Right renal pelvis (tissue), 4 donors: ENCODE results near the gene MAP3K20. TPM values are rescaled to one million over a fixed set of nuclear protein-coding genes. Genes with fewer than 3 reads are reported as not detected.
"Not testable (repeated sequence)": the region's sequence is repeated elsewhere in the genome, so short reads cannot be mapped to it uniquely, and the experiment has no call there.

Experiments used
- DNase-seq, 4 donors: peaks; one replicate each; pipeline ENCODE4 v3.0.0-alpha.2; 2013; ENCODE audit warnings: low read depth in 4 of 4, low spot score in 3 of 4, missing footprints in 1 of 4
- polyA plus RNA-seq, 4 donors: library from polyadenylated mRNA; unstranded; fragments of 120-200 nt; gene quantifications; one replicate each; pipeline ENCODE4 v1.2.1, GENCODE V29; 2013; ENCODE audit not compliant: insufficient read length in 4 of 4

Gene MAP3K20
- polyA plus RNA-seq, 4 donors, result 23.1 to 30.2 (median 29.3) TPM

DNA sequence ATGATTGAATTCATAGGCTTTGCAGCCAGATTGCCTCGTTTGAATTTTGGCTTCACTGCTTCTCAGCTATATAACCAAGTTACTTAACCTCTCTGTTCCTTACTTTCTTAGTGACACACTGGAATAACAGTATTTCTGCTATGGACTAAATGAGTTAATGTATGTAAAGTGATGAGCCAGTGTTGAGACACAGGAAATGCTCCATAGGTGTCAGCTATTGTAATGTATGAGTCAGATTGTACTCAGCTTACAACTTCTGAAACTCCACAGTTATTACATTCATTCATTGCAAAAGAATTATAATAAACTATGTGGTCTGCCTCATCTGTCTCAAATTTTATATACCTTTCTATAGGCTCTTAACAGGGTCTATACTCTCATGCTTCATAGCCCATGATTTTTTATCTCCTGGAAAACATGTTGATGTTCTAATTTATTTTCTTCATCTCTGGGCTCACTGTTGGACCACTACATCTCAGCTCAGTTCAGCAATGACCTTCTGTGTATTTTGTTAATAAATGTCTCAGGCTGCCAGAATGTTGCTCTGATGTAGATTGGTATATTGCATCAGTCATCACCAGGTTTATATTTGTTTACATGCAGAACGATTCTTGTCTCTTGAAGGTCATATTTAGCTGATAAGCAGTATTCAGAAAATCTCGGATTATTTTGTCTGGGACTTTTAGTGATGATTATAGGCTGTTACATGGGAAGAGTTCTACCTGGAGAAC is 76.2 kb downstream of the MAP3K20 start:
- no peak for DNase-seq

DNA sequence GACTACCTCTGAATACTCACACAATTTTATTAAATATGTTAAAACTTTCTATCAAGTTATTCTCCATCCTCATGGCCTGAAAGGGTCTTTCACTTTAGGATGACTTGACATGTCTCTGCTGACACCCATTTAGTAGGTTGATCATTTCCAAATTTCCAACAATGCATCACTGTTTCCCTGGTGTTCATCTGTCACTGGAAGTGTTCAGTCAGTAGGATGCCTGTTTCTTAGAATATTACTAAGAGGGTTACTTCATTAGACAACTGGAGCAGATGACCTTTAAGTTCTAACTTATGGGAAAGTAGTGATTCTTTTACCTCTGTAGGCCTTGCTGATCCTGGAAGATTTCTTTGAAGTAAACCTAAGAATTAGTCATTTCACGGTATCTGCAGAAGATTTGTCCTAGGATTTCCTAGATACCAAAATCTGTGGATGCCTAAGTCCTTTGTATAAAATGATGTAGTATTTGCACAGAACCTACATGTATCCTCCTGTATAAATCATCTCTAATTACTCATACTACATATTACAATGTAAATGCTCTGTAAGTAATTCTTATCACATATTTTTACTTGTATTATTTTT is 77.7 kb downstream of the MAP3K20 start:
- no peak for DNase-seq

DNA sequence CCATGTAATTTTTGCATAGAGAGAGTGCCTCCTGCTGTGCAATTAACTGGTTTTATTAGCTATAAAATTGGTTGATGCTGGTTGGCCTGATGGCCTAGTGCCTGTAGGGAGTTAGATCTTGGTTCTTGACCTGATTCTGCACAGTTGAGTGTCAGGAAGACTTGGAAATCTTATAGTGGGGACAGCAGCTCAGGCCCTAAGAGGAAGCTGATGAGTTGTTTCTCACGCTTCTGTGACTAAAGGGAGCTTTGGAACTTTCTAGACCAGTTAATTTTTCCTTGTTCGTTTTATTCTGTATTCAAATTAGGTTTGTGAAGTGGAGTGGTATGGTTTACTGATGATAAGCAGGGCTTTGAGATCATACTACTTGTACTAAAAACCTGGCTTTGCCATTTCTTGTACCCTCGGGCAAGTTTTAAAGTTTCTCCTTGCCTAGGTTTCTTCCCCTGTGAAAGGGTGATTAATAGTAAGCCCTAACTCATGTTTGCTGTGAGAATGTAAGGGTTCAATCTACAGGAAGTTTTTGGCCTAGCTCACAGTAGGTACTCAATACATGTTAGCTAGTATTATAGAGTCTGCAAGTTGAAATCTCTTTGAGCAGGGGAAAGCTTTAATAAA is 82.1 kb downstream of the MAP3K20 start:
- DNase-seq, result no peak

DNA sequence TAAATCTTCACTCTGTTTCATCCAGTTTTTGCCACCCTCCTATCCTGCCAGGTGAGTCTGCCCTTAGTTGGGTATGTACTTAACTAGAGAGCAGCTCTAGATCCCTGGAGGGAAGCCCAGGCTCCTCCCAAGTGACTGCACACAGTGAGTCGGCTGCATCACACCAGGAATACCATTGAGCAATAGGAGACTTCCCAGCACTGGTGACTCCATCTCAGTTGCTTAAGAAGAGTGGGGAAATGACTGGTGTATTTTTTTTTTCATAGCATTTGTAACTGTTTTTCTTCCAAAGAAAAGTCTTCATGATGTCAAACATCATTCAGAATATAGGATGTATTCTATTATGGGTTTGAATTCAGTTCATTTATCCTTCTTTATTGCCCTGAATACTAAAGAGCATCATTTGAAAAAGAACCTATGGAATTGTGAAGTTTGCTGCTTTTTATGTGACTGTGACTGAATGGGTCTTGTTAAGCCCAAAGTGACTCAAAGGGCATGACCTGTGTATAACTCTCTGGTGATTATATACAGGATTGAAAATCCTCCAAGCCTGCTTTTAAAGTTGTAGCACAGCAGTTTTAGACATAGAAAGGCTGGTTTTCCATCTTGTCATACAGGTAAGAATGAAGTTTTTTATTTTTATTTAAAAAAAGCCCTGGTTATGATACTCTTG is 84.3 kb downstream of the MAP3K20 start:
- DNase-seq, result no peak

DNA sequence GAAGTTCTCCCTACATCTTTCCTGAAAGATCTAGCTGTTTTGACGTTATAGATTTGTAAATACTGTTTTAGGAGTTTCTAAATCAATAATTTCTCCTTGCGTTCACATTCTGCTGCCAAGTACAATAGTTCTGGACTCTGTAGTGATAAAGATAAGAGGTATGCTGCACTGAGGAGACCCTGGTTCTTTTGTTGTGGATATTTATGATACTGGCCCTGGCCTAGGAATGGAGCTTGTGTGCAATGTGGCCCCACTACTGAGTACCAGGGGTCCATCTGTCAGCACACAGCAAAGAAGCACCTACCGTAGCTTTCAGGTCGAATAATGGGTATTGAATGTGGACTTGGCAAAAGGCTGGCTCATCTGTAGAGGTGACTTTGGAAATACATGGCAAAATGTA is 85.0 kb downstream of the MAP3K20 start:
- no peak for DNase-seq

DNA sequence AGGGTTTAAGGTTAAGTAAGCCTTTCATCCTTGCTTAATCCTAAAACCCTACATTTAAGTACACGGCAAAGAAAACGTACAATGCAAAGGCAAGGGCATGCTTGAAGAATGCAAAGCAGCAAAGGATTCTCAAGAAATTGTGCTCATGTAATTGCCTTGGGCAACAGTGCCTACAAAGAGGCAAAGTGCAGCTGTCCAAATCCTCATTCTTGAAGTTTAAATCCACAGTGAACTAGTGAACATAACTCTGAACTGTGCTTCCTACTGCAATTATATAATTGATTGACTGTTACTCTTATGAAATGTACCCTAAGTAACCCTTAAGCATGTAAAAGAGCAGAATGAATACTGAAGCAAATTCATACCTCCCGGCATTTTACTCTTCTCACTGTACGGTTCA is 85.4 kb downstream of the MAP3K20 start:
- no peak for DNase-seq

DNA sequence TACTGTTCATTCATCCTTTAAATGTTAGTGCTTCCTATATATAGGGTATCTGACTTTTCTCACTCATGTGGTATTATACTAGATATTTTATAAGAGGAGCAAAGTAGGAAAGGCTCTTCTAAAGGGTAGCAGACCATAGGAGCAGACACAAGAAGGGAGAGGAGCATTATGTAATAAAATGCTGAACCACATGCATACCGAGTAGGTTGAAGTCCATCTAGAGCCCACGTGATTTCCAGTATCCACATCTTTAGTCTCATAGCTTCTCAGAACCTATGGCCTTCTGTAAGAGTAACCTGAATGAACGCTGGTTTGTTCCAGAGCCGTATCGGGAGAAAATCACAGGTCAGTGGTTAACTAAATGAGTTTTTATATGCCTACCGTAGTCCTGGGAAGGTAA is 85.9 kb downstream of the MAP3K20 start:
- no peak for DNase-seq

DNA sequence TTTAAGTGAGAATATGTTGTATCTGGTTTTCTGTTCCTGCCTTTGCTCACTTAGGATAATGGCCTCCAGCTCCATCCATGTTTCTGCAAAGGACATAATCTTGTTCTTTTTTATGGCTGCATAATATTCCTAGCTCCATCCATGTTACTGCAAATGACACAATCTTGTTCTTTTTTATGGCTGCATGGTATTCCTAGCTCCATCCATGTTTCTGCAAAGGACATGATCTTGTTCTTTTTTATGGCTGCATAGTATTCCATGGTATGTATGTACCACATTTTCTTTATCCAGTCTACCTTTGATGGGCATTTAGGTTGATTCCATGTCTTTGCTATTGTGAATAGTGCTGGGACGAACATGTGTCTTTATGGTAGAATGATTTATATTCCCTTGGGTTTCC is 87.7 kb downstream of the MAP3K20 start:
- not testable (repeated sequence) for DNase-seq

DNA sequence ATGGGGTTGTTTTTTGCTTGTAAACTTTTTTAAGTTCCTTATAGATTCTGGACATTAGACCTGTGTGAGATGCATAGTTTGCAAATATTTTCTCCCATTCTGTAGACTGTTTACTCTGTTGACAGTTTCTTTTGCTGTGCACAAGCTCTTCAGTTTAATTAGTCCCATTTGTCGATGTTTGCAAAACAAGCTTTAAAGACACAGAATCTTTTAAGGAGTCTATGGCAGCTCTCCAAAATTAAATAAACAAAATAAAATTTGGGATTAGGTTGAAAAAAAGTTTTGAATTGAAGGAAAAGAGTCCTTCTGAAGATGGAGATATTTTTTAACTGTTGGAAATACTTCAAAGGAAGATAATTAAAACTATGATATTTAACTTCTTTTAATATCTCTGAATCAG is 88.8 kb downstream of the MAP3K20 start:
- no peak for DNase-seq

DNA sequence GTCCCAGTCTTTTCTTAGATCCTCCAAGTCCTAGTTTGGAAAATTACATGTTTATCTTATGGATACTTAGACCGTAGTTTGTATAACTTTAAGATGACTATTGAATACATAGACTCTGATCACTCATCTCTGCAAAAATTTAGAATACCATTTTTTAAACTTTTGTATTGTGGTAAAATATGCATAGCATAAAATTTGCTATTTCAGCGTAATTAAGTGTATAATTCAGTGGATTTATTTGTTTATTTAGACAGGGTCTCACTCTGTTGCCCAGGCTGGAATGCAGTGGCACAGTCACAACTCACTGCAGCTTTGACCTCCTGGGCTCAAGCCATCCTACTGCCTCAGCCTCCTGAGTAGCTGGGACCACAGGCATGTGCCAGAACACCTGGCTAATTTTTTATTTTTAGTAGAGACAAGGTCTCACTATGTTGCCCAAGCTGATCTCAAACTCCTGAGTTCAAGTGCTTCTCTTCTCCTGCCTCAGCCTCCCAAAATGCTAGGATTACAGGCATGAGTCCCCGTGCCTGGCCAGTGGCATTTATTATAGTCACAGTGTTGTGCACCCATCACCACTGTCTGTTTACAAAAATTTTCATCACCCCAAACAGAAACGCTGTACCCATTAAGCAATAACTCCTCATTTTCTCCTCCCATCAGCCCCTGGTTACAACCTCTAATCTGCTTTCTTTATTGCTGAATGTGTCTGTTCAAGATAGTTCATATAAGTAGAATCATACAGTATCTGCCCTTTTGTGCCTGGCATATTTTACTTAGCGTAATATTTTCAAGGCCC is 90.0 kb downstream of the MAP3K20 start:
- DNase-seq, result no peak

DNA sequence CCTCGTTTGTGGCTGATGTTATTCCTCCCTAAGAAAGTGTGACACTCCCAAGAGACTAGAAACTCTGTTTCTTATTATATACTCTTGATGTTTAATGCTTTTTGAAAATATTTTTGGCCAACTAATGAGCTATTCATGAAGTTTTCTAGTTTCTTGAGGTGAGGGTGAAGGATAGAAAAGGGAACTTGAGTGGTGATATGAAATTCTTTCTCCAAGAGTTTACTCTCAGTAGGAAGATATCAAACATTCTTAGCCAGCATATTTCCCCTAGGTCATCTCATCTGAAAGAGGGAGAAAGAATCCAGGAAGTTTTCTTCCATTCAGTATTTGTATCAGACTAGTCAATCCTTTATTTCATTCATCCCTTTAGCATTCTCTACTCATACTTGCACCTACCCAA is 95.7 kb downstream of the MAP3K20 start:
- no peak for DNase-seq

DNA sequence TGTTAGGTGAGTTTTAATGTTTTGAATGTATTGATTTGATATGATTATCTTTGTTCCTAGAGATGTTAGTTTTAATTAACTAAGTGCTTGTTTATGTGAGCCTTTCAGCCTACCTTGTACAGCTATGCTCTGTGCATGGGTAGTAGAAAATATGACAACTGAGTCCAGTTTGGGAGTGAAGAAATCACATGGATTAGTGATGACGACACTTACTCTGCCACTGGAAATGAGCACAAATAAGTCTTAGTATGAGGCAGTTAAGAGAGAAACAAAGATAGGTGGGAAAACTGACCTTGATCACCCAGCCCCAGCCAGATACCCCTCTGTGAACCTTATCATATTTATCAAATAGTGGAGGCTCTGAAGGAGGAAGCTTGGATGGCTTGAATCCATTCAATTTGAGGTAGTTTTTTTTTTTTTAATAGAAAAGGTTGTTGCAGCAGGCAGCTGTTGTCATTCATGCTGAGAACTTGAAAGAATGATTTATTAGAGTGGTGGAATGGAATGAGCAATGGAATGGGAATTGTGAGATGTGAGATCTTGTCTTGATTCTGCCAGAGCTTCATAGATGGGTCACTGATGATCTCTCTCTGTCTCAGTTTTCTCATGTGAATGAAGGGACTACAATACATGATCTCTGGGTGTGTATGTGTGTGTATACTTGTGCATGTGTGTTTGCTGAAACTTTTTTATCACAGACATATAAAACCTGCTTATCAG is 96.4 kb downstream of the MAP3K20 start:
- DNase-seq, result no peak

DNA sequence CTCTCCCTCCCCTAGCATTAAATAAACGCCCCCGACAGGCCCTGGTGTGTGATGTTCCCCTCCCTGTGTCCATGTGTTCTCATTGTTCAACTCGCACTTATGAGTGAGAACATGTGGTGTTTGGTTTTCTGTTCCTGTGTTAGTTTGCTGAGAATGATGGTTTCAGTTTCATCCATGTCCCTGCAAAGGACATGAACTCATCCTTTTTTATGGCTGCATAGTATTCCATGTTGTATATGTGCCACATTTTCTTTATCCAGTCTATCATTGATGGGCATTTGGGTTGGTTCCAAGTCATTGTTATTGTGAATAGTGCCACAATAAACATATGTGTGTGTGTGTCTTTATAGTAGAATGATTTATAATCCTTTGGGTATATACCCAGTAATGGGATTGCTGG is 98.7 kb downstream of the MAP3K20 start:
- not testable (repeated sequence) for DNase-seq

DNA sequence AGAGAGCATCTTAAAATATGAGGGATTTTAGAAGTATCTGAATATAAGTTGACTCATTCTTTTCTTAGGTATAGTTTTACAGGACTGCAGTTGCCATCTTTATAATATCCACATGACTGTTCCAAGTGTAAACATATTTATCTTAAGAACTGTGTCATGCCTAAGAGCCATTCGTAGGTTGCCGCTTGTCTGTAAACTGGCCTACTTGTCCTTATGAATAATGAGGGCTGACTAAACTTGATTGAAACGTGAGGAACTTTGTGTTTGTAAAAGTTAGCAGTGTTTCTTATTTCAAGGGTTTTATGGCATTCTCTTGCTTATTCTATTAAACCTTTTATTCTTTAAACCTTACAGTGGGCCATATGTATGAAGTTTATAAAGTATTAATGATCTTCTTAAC is 99.6 kb downstream of the MAP3K20 start:
- no peak for DNase-seq

DNA sequence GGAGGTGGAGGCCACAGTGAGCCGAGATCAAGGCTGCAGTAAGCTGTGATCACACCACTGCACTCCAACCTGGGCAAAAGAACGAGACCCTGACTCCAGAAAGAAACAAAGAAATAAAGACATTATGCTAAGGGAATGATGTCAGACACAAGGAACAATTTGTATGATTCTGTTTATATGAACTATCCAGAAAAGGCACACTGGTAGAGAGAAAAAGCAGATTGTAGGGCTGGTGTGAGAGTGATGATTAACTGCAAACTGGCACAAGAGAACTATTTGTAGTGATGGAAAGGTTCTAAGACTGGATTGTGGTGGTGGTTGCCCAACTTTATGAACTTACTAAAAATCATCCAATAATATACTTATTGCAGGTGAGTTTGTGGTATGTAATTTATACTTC is 106.3 kb downstream of the MAP3K20 start:
- DNase-seq, result no peak

DNA sequence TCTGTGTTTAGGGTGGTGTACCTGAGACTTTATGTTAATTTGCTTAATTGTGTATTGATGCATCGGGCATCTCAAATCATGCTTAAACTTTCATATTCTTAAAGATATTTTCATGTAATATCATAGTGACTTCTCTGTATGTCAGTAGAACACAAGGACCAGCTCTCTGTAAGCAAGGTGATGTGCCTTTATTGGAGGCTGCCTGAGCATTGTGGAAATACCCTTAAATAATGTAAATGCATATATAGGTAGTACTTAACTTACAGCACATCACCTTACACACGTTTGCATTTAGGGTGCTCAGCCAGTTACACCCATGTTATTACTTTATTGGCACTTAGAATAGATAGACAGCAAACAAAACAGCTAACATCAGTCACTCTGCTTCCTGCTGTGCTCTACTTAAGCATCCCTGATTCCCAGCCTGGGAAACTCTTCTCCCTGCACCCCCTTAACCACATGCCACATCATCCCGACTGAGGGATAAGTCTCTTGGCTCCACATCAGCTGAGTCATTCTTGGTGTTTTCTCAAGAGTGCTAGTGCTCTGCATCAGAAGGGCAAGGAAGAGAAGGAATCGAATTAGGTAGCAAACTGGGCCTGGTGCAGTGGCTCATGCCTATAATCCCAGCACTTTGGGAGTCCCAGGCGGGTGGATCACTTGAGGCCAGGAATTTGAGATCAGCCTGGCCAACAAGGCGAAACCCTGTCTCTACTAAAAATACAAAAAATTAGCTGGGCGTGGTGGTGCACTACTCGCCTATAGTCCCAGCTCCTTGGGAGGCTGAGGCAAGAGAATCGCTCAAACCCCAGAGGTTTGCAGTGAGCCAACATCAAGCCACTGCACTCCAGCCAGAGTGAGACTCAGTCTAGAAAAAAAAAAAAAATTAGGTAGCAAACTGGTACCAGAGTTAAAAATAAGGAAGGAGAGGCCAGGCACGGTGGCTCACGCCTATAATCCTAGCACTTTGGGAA is 108.7 kb downstream of the MAP3K20 start:
- DNase-seq, result no peak

DNA sequence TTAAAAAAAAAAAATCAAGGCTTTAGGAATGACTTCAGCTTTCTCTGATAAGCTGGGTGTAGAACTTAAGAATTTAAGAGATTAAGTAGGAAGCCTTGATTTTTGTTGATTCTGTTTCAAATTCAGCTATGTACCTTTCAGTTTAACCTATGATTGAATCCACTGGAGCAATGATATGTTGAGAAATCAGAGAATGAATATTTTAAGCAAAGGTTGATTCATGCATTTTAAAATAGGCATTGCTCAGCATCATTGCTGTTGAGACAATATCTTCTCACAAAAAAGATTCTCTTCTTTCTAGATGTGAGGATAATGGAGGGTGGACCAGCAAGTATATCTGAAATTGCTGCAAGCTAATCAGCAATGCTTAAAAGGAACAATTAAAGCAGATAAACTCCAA is 109.8 kb downstream of the MAP3K20 start:
- DNase-seq, result no peak

DNA sequence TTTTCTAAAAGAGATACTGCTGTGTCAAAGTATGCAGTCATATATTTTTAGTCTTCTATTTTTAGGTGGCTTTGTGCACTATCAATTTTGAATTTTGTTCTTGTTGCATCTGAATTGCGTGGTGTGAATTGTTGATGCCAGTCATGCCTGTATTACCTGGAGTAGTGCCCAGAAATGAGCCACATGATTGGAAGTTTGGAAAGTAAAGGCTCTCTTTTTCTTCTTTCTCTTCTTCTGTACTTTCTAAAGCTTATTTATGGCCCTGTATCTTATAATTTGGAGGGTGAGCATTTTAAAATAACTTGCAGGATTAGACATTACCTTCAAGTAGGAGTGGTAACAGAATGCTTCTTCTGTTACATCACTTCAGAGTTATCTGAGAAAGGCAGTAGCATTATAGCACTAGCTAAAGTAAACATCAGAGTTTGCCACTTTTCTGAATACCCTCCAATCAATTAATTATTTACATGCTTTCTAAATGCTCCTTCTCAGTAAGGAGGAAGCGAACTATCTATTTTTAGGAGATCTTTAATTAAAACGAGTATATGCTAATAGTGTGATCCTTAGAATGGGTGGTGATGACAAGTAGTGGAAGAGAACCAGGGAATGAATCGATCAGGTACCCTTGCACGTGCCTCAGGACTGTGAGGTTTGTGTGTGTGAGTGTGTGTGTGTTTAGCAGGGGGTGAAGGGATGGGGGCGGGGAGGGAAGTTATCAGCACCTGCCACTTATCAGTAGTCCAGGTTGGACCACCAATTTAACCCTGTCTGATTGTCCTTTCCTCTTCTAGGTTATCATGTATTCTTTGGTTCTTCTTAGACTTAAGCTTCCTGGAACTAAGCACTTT is 112.5 kb downstream of the MAP3K20 start:
- no peak for DNase-seq
